Neutrophil (primary cell): ENCODE results near the gene TNRC6C.
A peak's percentile ranks its signal among the peaks of the same experiment; 100 is the strongest.

Experiments
- H3K27ac ChIP-seq: fragments of 200-600 bp; sonication (generic); 2 replicates; pipeline ENCODE4 v1.5.1; 2016; ENCODE audit warnings: mild to moderate bottlenecking, moderate library complexity
- H3K27me3 ChIP-seq: fragments of 200-600 bp; sonication (generic); 2 replicates; pipeline ENCODE4 v1.6.0; 2016; ENCODE audit warnings: mild to moderate bottlenecking
- H3K36me3 ChIP-seq: fragments of 200-600 bp; sonication (generic); 2 replicates; pipeline ENCODE4 v1.5.1; 2017
- H3K4me1 ChIP-seq, 2 experiments: fragments of 200-600 bp in 1 of 2; sonication (generic) in 1 of 2; 1 replicate in 1 of 2; 2 replicates in 1 of 2; pipeline versions ENCODE4 v1.5.1 to v1.6.1; 2013 to 2016; ENCODE audit warnings: low read depth in 1 of 2, low read length in 1 of 2, mild to moderate bottlenecking in 1 of 2, moderate library complexity in 1 of 2; ENCODE audit not compliant: control insufficient read depth in 1 of 2, insufficient read depth in 1 of 2
- H3K4me3 ChIP-seq, 2 experiments: fragments of 200-600 bp in 1 of 2; sonication (generic) in 1 of 2; 1 replicate in 1 of 2; 2 replicates in 1 of 2; pipeline ENCODE4 v1.5.1; 2013 to 2016; ENCODE audit warnings: low read depth in 1 of 2, low read length in 1 of 2, mild to moderate bottlenecking in 1 of 2, moderate library complexity in 1 of 2
- H3K9me3 ChIP-seq: fragments of 200-600 bp; sonication (generic); 2 replicates; pipeline ENCODE4 v1.5.1; 2016
- TF ChIP-seq, protein P1 (sequence below): fragments of 200-600 bp; sonication (generic); IDR thresholded peaks from 2 replicates; pipeline ENCODE4 v1.5.1; 2016; ENCODE audit warnings: antibody characterized with exemption

Gene TNRC6C

DNA sequence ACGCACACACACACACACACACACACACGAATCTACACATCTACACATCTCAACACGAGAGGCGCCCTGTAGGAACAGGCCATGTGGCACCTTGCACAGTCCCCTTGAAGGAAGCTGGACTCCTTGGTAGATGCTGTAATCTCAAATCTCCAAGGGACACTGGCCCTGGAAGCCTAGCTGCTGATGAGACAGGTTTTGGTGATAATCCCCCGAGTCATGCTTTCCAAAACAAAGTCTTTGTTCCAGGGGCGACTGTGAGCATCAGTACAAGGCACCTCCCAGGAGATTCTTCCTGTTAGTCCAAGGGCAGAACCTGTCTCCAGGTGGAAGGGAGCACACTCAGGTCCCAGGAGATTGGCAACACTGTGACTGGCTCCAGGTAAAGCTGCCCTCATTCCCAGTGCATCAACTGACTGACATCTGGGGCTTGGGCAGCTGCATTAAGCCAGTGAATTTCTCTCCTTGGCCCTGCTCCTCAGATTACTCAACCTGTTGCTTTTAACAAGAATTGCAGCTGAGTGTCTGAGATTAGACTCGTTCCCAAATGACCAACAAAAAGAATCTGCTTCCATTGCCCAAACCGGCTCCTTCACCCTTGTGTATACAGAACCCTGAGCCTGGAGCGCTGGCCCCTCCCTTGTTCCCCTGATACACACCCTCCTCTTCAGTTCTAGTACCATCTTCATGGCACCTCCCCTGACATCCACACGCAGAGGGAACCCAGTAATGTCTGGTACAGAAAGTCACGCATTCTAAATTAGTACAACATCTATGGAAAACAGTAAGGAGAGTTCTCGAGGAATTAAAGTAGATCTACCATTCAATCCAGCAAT, 13.9 kb upstream of the TNRC6C start:
- Histone ChIP-seq H3K9me3 (no peaks in the 10 kb centered on the region), H3K36me3 (no peaks in the 10 kb centered on the region), H3K4me3 (no peak overlapping the region), H3K27ac (no peak overlapping the region), H3K27me3 (peaks cover 59% of the 10 kb centered on the region), H3K4me1 (peaks cover 15 to 16% of the 10 kb centered on the region in 2 experiments)
- TF ChIP-seq, protein P1, sequence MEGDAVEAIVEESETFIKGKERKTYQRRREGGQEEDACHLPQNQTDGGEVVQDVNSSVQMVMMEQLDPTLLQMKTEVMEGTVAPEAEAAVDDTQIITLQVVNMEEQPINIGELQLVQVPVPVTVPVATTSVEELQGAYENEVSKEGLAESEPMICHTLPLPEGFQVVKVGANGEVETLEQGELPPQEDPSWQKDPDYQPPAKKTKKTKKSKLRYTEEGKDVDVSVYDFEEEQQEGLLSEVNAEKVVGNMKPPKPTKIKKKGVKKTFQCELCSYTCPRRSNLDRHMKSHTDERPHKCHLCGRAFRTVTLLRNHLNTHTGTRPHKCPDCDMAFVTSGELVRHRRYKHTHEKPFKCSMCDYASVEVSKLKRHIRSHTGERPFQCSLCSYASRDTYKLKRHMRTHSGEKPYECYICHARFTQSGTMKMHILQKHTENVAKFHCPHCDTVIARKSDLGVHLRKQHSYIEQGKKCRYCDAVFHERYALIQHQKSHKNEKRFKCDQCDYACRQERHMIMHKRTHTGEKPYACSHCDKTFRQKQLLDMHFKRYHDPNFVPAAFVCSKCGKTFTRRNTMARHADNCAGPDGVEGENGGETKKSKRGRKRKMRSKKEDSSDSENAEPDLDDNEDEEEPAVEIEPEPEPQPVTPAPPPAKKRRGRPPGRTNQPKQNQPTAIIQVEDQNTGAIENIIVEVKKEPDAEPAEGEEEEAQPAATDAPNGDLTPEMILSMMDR = no peak

DNA sequence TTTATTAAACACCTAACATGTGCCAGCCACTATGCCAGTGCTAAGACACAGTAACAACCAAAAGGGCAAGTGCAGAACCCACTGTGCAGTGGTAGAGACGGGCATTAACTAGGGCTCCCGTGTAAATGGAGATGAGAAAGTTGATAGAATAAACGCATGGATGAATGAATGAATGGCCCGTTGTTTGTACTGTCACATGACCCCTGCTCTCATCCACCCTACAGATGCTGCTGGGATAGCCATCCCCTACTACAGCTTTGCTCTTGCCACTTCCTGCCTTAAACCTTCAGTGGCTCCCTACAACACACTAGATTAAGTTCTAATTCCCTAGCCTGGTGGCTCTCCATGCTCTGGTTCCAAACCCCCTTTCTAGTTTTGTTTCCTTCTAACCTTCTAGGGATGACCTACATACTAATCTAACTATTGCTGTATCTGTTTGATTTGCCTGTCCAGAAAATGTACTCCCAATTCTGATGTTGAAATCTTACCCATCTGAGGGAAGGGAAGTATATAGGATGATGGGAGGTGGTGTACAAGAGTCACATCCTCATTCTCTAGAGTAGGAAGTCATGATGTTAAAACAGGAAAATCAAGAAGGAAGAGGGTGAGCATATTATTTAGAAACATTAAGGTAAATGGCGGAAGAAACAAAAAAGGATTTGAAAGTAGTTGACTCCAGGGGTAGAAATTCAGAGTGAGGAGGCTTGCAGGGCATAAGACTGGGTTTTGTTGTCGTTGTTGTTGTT, 11.4 kb upstream of the TNRC6C start:
- Histone ChIP-seq H3K27ac (peak overlapping the region; percentile 54), H3K4me1 (peaks cover 15 to 16% of the 10 kb centered on the region in 2 experiments), H3K4me3 (no peak overlapping the region), H3K36me3 (no peaks in the 10 kb centered on the region), H3K27me3 (peaks cover 63% of the 10 kb centered on the region), H3K9me3 (no peaks in the 10 kb centered on the region)
- TF ChIP-seq, protein P1 = no peak

DNA sequence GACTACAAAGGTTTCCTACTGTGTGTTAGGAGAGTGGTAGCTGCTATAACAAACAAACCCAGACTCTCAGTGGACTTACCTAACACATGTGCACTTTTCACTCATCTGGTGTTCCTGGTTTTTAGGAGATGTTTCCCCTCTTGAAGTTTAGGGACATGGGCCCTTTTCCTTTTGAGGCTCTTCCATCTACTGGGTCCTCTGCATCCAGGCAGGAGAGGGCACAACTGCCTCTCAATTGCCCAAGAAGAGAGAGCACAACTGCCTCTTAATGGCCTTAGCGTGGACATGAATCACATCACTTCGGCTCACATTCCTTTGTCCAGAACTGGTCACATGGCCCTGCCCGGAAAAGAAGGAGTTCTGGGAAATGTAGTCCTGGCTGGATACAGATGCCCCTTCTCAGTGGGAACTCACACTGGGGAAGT, 9.8 kb upstream of the TNRC6C start:
- Histone ChIP-seq H3K9me3 (no peaks in the 10 kb centered on the region), H3K27me3 (peaks cover 63% of the 10 kb centered on the region), H3K36me3 (no peaks in the 10 kb centered on the region), H3K27ac (no peak overlapping the region), H3K4me3 (no peak overlapping the region), H3K4me1 (peaks cover 15 to 16% of the 10 kb centered on the region in 2 experiments)
- TF ChIP-seq, protein P1 = no peak

DNA sequence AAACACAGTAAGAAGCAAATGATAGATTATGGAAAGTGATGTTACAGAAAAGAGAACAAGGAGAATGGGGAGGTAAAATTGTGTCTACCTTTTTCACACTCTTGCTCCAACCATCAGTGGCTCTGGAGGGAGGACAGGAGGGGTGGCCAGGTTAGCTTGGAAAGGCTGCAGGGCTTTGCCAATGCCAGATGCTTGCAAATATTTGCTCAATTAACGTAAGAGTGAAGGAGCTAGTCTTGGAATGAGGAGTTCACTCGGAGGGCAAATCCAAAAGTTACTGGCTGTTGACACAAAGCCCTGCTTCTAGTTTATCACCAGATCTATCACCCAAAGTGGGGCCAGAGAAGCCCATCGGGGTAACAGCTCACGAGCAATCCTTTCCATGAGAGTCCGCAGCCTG, 7.4 kb upstream of the TNRC6C start:
- Histone ChIP-seq H3K36me3 (no peaks in the 10 kb centered on the region), H3K9me3 (no peaks in the 10 kb centered on the region), H3K27ac (no peak overlapping the region), H3K4me1 (peaks cover 15 to 16% of the 10 kb centered on the region in 2 experiments), H3K4me3 (no peak overlapping the region), H3K27me3 (peaks cover 73% of the 10 kb centered on the region)
- TF ChIP-seq, protein P1 = no peak

DNA sequence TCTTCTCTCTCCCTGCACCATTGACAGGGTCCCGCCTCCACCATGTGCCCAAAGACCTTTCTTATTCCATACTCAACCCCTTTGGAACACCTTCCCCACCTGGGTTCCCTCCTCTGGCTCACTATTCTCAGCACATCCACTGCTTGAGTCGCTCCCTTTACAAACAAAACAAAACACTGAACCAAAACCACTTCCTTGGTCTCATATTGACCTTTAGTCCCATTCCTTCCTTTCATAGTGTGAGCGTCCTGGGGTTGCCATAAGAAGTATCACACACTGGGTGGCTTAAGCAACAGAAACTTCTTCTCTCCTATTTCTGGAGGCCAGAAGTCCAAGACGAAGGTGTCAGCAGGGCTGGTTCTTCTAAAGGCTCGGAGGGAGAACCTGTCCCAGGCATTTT, 6.1 kb upstream of the TNRC6C start:
- H3K4me1 ChIP-seq = peaks cover 12 to 13% of the 10 kb centered on the region in 2 experiments
- TF ChIP-seq, protein P1 = no peak
- H3K36me3 ChIP-seq = no peaks in the 10 kb centered on the region
- H3K4me3 ChIP-seq = no peak overlapping the region
- H3K9me3 ChIP-seq = no peaks in the 10 kb centered on the region
- H3K27me3 ChIP-seq = peaks cover 85% of the 10 kb centered on the region
- H3K27ac ChIP-seq = no peak overlapping the region
